GM18867 (cell line): ENCODE results near the gene KCNE2.

Experiments used
- ATAC-seq: cut with Tn5 transposase; IDR thresholded peaks from one replicate; pipeline ENCODE4 v1.9.1; 2021; ENCODE audit warnings: mild to moderate bottlenecking, moderate library complexity; ENCODE audit not compliant: unreplicated experiment

KCNE2 gene

DNA sequence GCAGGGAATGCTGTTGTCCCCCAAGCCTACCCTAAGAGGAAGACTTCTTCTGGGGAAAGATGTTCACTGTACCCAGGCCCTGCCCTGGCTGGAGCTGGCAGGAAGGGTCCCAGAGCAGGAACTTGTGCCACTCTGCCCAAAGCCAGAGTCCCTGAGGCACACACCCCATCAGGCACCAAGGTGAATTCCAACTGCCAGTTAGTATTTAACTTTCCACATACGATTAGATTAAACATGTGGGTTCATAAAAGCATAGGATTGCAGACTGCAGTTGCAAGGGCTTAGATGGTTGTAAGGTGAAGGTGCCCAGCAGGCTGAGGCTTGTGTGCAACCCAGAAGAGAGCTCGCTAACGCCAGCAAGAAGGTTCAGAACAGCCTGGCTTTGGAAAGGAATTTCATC lies at the start of gene KCNE2:
Gene KCNE2 (plus strand): TSS at position 274 of the 400 bp plus-strand sequence. CDS start 6,473 bp downstream, outside the sequence.
- ATAC-seq: no peak

DNA sequence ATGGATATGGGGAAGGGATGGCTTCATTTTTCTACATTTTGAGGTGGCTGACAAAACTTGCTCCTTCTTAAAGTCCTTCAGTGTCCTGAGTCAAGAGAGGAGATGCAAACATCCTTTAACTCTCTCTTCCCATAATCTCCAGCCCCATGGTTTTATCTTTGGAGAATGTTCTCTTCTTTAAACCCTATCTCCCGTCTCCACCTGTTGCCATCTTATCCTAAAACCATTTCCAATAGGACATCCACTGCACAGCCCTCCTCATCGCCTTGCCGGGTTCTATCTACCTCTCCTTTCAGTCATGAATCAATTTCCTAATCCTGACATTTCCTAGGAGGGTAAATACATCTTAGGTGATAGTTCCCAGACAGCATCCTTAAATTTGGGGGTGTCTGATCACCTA lies 44.2 kb upstream of the KCNE2 start:
- no peak for ATAC-seq

GRCh38 chr21:34320011-34320410 lies 43.8 kb upstream of the KCNE2 start:
- ATAC-seq: no peak

- ATAC-seq: no peak
These were observed 33.8 kb upstream of the KCNE2 start for GRCh38 chr21:34330055-34330454.

- no peak for ATAC-seq
These were observed 32.1 kb upstream of the KCNE2 start for GRCh38 chr21:34331726-34332125.

GRCh38 chr21:34332347-34332746 lies 31.5 kb upstream of the KCNE2 start:
- no peak for ATAC-seq

DNA sequence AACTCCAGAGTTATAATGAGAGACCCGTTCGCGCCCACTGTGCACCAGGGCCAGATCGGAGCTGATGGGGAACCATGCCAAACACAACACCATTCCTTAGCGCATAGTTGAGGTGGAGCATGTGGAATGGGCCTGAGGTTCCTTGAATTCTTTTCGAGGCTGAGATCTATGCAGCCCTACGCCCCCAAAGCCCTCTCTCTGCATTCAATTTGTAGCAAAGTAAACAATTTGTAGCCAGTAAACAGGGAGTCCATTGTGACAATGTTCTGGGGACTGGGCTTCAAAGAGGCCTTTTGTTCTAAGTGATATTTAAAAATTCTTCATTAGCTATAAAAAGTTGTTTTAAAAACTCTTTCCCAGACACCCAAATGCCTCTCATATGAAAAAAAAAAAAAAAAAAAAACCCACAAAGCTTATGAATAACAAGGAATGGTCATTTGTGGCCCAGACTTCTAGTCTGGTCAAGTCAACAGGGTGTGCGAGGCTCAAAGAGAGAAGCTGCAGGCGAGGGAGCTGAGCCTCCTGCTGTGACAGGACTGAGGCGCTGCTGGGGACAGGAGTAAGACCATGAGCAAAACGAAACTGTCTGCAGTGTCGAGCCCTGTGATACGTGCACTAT lies 30.6 kb upstream of the KCNE2 start:
- ATAC-seq: no peak

- ATAC-seq: no peak
These were observed 28.5 kb upstream of the KCNE2 start for GRCh38 chr21:34335316-34335715.

GRCh38 chr21:34336245-34336644 lies 27.6 kb upstream of the KCNE2 start:
- no peak for ATAC-seq

- ATAC-seq: no peak
These were observed 26.9 kb upstream of the KCNE2 start for GRCh38 chr21:34336756-34337391.

- no peak for ATAC-seq
These were observed 26.1 kb upstream of the KCNE2 start for GRCh38 chr21:34337741-34338140.

- ATAC-seq: no peak
These were observed 25.6 kb upstream of the KCNE2 start for GRCh38 chr21:34338226-34338625.

DNA sequence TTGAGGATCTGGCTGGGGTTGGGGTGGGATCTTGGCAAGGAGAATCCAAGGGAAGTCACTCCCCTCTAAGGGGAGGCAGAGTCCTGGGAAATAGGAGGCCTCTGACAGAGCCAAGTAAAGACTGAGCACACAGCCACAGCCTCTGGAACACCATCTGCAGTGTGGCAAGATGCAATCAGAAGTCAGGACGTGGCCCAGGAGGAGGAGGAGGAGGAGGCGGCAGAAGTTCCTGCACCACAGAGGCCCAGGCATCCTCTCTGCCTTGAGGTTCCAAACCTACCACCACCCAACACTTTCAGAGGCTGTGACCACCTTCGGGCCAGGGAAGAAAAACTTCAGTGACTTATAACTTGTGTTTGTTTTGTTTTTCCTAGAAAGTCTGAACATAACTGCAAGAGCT lies 23.7 kb upstream of the KCNE2 start:
- ATAC-seq: no peak

- ATAC-seq: no peak
These were observed 21.3 kb upstream of the KCNE2 start for GRCh38 chr21:34342476-34342875.

DNA sequence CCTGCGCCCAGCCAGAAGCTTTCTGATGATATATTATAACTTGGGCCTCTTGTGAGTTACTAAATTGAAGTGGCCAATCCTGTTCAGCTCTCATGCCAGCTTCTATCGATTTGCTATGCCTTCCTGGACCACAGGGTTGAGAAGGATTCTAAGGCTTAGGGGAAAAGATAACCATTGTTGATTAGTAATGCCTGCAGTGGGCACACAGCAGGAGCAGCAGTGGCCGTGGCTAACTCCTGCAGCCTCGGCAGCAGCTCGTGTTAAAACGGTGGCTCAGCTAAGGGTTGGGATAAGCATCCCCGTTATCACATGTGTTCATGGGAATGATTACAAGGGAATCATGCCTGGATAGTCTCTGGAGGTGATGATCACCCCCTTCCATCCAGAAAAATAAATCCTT lies 20.5 kb upstream of the KCNE2 start:
- no peak for ATAC-seq

- no peak for ATAC-seq
These were observed 19.9 kb upstream of the KCNE2 start for GRCh38 chr21:34343838-34344381.

DNA sequence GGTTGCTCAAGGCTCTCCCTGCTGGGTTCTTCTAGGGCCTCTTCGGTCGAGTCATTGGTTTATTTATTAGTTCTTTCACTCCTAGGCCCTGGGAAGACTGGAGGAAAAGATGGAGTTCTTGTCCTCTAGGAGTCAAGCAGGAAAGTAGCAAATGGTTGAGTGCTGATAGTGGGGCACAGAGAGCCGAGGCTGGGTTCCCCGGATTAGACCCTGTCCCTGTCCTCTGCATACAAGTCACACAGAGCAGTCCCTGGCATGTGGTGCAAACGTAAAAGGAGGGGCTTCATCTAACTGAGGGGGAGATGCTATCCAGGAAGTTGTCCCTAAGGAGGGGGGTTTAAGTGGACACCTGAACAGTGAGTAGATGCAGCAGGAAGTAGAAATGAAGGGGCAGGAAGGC lies 19.2 kb upstream of the KCNE2 start:
- no peak for ATAC-seq

DNA sequence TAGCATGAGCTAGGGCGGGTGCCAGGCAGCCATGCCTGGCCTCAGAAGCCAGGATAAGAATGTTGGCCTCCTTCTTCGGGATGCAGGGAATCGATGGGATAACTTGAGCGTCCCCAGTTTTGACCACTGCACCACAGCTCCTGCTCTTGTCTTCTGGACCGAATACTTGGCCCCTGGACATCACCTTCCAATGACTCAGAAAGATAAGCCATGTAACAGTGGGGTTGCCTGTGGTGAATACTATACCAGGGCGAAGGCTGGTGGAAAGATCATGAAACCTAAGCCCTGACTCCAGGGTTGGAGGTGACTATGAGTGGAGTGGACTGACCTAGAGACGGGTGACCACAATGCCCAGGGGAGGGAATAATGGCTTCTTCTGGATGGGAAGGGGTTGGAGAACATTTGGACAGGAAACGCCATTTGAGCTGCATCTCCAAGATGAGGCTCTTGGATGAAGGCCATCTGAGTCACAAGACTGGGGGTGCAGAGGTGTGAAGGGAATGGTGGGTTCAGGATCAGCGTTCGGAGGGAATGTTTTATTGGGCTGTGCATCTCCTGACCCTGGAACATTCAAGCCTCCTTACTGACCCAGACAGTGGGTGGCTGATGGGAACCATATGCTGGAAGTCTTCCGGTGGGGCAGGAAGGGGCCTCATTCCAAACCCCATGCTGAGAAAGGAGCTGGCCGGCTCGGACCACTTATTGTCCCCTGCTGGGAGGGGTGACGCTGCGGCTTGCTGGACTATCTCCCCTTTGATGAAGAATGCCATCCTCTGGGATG lies 18.5 kb upstream of the KCNE2 start:
- no peak for ATAC-seq

DNA sequence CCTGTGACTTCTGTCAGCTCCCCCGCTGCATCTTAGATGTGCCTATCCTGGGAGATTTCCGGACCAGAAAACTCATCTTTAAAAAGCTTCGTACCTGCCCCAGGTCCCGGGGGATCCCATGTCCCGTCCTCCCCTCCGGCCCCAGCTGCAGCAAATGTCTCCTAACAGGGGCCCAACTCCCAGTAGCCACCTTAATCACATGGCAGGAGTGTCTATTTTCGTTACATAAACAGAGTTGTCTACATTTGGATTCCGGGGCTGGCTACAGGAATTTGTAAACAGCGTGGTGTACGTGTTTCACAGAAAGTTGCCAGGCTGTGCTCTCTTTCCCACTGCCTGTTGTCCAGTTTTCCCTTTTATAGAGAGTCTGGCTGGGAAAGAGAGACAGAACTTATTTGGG lies 17.9 kb upstream of the KCNE2 start:
- ATAC-seq: no peak

DNA sequence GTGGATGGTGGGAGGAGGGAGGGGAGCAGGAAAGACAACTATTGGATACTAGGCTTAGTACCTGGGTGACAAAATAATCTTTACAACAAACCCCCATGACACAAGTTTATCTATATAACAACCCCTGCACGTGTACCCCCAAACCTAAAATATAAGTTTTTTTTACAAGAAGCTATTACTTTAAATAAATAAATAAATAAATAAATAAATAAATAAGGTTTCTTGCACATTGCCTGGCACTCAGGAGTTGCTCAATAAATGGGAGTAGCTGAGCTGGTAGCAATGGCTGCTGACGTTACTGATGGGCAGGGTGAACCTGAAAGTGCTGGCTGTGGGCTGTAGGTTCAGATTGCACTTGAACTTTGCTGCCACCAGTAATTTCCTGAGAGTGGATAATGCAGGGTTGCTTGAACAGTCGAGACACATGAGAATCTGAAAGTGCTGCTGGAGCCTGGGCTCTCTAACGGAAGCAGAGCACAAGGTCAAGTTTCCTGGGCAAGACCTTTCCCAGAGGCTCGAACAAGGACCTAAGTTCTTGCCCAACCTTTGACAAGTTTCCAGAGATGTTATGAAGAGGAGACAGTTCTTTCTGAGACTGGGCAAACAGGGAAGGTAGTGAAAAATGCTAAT lies 14.8 kb upstream of the KCNE2 start:
- ATAC-seq: no peak

- ATAC-seq: peak; percentile 92
These were observed 12.0 kb upstream of the KCNE2 start for GRCh38 chr21:34351786-34352241.
